ENCODE data around the gene PLEKHH1. TPM values are rescaled to one million over a fixed set of nuclear protein-coding genes. Genes with fewer than 3 reads are reported as not detected.

The PLEKHH1 gene
- total and polyA plus RNA-seq, 2 experiments from 2014 or later: 12.8 to 19.5 TPM

- H3K4me2 ChIP-seq: no peak overlapping the region
- no peak for TF ChIP-seq EZH2phosphoT487 (IDR thresholded peaks at IDR 0.05; ENCODE audit: low read depth, severe bottlenecking, unreplicated experiment)
- TF ChIP-seq, protein P1, sequence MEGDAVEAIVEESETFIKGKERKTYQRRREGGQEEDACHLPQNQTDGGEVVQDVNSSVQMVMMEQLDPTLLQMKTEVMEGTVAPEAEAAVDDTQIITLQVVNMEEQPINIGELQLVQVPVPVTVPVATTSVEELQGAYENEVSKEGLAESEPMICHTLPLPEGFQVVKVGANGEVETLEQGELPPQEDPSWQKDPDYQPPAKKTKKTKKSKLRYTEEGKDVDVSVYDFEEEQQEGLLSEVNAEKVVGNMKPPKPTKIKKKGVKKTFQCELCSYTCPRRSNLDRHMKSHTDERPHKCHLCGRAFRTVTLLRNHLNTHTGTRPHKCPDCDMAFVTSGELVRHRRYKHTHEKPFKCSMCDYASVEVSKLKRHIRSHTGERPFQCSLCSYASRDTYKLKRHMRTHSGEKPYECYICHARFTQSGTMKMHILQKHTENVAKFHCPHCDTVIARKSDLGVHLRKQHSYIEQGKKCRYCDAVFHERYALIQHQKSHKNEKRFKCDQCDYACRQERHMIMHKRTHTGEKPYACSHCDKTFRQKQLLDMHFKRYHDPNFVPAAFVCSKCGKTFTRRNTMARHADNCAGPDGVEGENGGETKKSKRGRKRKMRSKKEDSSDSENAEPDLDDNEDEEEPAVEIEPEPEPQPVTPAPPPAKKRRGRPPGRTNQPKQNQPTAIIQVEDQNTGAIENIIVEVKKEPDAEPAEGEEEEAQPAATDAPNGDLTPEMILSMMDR (IDR thresholded peaks at IDR 0.05; ENCODE audit: poor library complexity): no peak
- TF ChIP-seq EZH2 (IDR thresholded peaks at IDR 0.05; ENCODE audit: borderline replicate concordance): no peak
Measured at GRCh38 chr14:67627519-67627918, 94.4 kb downstream of the PLEKHH1 start.

DNA sequence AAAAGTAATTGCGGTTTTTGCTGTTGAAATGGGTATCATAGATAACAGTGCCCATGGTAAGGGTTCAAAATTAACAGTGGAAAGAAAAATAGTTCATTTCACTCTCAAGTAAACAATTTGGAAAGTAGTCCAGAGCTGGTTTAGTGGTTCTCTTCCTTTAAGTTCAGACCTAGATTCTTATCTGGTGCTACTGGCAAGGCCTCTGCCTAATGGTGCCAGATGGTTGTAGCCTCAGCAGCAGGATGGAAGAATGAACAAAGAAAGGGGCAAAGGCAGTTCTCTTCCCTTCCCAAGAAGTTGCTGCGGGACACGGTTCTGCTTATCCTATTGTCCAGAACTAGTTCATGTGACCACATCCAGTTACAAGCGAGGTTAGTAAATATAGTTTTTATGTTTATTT, 97.1 kb downstream of the PLEKHH1 start:
- WGBS (ENCODE audit: low lambda C conversion rate, missing lambda C conversion rate): 91% methylated on average over 4 of the region's 4 CpGs
- no peak overlapping the region for H3K4me3 ChIP-seq
- no peaks in the 10 kb centered on the region for H3K36me3 ChIP-seq (replicated peaks; ENCODE audit: insufficient read depth, low read depth)
- no peak overlapping the region for H2AFZ ChIP-seq
- no peaks in the 10 kb centered on the region for H3K27me3 ChIP-seq
- H3K4me2 ChIP-seq: no peak overlapping the region
- H3K9me3 ChIP-seq (ENCODE audit: low read depth): no peaks in the 10 kb centered on the region
- H4K20me1 ChIP-seq (ENCODE audit: insufficient read depth, poor library complexity, severe bottlenecking): no peaks in the 10 kb centered on the region
- H3K4me1 ChIP-seq (ENCODE audit: insufficient read depth): no peaks in the 10 kb centered on the region
- H3K79me2 ChIP-seq: no peaks in the 10 kb centered on the region
- no peaks in the 10 kb centered on the region for H3K9me2 ChIP-seq (replicated peaks; ENCODE audit: insufficient read depth)
- no peak for DNase-seq (ENCODE audit: low spot score)
- TF ChIP-seq EZH2 (IDR thresholded peaks at IDR 0.05; ENCODE audit: borderline replicate concordance): no peak
- TF ChIP-seq, protein P1 (IDR thresholded peaks at IDR 0.05; ENCODE audit: poor library complexity): no peak
- TF ChIP-seq EZH2phosphoT487 (IDR thresholded peaks at IDR 0.05; ENCODE audit: low read depth, severe bottlenecking, unreplicated experiment): no peak
- H3K27ac ChIP-seq: no peak overlapping the region

More at GRCh38 chr14:67627519-67627918, 94.4 kb downstream of the PLEKHH1 start:
- DNase-seq (ENCODE audit: low spot score): no peak
- no peaks in the 10 kb centered on the region for H3K36me3 ChIP-seq (replicated peaks; ENCODE audit: insufficient read depth, low read depth)
- H3K9me3 ChIP-seq (ENCODE audit: low read depth): no peaks in the 10 kb centered on the region
- no peaks in the 10 kb centered on the region for H3K79me2 ChIP-seq
- H4K20me1 ChIP-seq (ENCODE audit: insufficient read depth, poor library complexity, severe bottlenecking): no peaks in the 10 kb centered on the region
- H3K4me1 ChIP-seq (ENCODE audit: insufficient read depth): peaks cover 7% of the 10 kb centered on the region
- no peak overlapping the region for H3K4me3 ChIP-seq
- H3K9me2 ChIP-seq (replicated peaks; ENCODE audit: insufficient read depth): no peaks in the 10 kb centered on the region
- no peak overlapping the region for H2AFZ ChIP-seq
- H3K27ac ChIP-seq: no peak overlapping the region
- no peaks in the 10 kb centered on the region for H3K27me3 ChIP-seq

DNA sequence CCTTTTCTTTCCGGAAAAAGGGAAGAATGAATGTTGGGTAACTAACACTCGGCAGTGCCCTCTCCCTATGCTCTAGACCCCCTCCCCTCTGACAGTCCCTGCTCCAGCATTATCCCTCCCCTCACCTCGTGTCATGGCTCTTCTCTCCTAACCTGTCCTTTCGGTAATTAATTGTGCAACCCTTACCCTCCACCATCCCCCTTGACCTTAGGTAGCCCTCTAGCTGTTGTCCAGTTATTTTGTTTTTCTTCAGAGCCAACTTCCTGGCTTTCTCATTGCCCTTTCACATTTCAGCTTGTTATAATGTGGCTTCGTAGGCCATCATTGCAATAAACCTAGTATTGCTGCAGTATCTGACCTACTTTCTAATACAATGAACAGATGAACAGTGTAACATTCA, 97.8 kb downstream of the PLEKHH1 start:
- H3K27ac ChIP-seq: no peak overlapping the region
- no peaks in the 10 kb centered on the region for H3K36me3 ChIP-seq (replicated peaks; ENCODE audit: insufficient read depth, low read depth)
- no peaks in the 10 kb centered on the region for H4K20me1 ChIP-seq (ENCODE audit: insufficient read depth, poor library complexity, severe bottlenecking)
- DNase-seq (ENCODE audit: low spot score): no peak
- TF ChIP-seq EZH2 (IDR thresholded peaks at IDR 0.05; ENCODE audit: borderline replicate concordance) (no peak), EZH2phosphoT487 (IDR thresholded peaks at IDR 0.05; ENCODE audit: low read depth, severe bottlenecking, unreplicated experiment) (no peak)
- TF ChIP-seq, protein P1 (IDR thresholded peaks at IDR 0.05; ENCODE audit: poor library complexity): no peak
- no peak overlapping the region for H3K4me3 ChIP-seq
- H3K4me2 ChIP-seq: no peak overlapping the region
- no peaks in the 10 kb centered on the region for H3K9me3 ChIP-seq (ENCODE audit: low read depth)
- H3K4me1 ChIP-seq (ENCODE audit: insufficient read depth): no peaks in the 10 kb centered on the region
- no peak overlapping the region for H2AFZ ChIP-seq
- H3K27me3 ChIP-seq: no peaks in the 10 kb centered on the region
- WGBS (ENCODE audit: low lambda C conversion rate, missing lambda C conversion rate): 91% methylated on average over 5 of the region's 5 CpGs
- no peaks in the 10 kb centered on the region for H3K79me2 ChIP-seq
- no peaks in the 10 kb centered on the region for H3K9me2 ChIP-seq (replicated peaks; ENCODE audit: insufficient read depth)
